Loucy (cell line): ENCODE results near the gene PIK3CG.

Experiments used
- H2AFZ ChIP-seq: fragments of 200-600 bp; sonication (generic); 2 replicates; pipeline ENCODE4 v1.6.0; 2016; ENCODE audit warnings: antibody characterized with exemption, mild to moderate bottlenecking, low read length, moderate library complexity
- H3F3A ChIP-seq: fragments of 200-600 bp; 2 replicates; pipeline ENCODE4 v1.6.0; 2016; ENCODE audit warnings: antibody characterized with exemption, low read depth, mild to moderate bottlenecking
- H3K27me3 ChIP-seq: fragments of 200-600 bp; sonication (generic); 2 replicates; pipeline ENCODE4 v1.6.1; 2014; ENCODE audit warnings: low read length, mild to moderate bottlenecking; ENCODE audit not compliant: insufficient read depth, poor library complexity, severe bottlenecking
- H3K36me3 ChIP-seq: fragments of 200-600 bp; sonication (generic); 2 replicates; pipeline ENCODE4 v1.6.1; 2016; ENCODE audit warnings: low read length; ENCODE audit not compliant: insufficient read depth
- H3K4me1 ChIP-seq: fragments of 200-600 bp; sonication (generic); 2 replicates; pipeline ENCODE4 v1.5.1; 2014; ENCODE audit warnings: low read length, mild to moderate bottlenecking; ENCODE audit not compliant: insufficient read depth, poor library complexity, severe bottlenecking
- H3K4me2 ChIP-seq: fragments of 200-600 bp; sonication (generic); 2 replicates; pipeline ENCODE4 v1.6.0; 2014; ENCODE audit warnings: antibody characterized with exemption, low read length, low read depth, mild to moderate bottlenecking; ENCODE audit not compliant: poor library complexity, severe bottlenecking
- H3K4me3 ChIP-seq: fragments of 200-600 bp; sonication (generic); 2 replicates; pipeline ENCODE4 v1.5.1; 2014; ENCODE audit warnings: low read length, mild to moderate bottlenecking, mixed read lengths; ENCODE audit not compliant: poor library complexity, severe bottlenecking
- H3K79me2 ChIP-seq: fragments of 200-600 bp; sonication (generic); 2 replicates; pipeline ENCODE4 v1.6.1; 2014; ENCODE audit warnings: low read length; ENCODE audit not compliant: insufficient read depth
- H3K9ac ChIP-seq: fragments of 200-600 bp; sonication (generic); 2 replicates; pipeline ENCODE4 v1.6.0; 2014; ENCODE audit warnings: mild to moderate bottlenecking, low read depth, low read length, moderate library complexity; ENCODE audit not compliant: poor library complexity, severe bottlenecking
- H3K9me2 ChIP-seq: fragments of 200-600 bp; sonication (generic); replicated peaks from 2 replicates; pipeline ENCODE4 v1.6.1; 2016; ENCODE audit warnings: low read depth, low read length, mixed read lengths
- H3K9me3 ChIP-seq: fragments of 200-600 bp; sonication (generic); 2 replicates; pipeline ENCODE4 v1.6.1; 2014; ENCODE audit warnings: mild to moderate bottlenecking, antibody characterized with exemption, low read length, low read depth; ENCODE audit not compliant: insufficient read depth
- H4K20me1 ChIP-seq: fragments of 200-600 bp; sonication (generic); 2 replicates; pipeline ENCODE4 v1.6.0; 2014; ENCODE audit warnings: antibody characterized with exemption, low read length, mild to moderate bottlenecking; ENCODE audit not compliant: insufficient read depth, poor library complexity, severe bottlenecking
- CTCF ChIP-seq: fragments of 200-600 bp; sonication (generic); conservative IDR thresholded peaks from 2 replicates; pipeline ENCODE4 v1.5.1; 2014; ENCODE audit warnings: mild to moderate bottlenecking, antibody characterized with exemption, low read length
- EZH2phosphoT487 ChIP-seq: fragments of 200-600 bp; IDR thresholded peaks from 2 replicates; pipeline ENCODE4 v1.6.1; 2018; ENCODE audit warnings: antibody characterized with exemption, mild to moderate bottlenecking, moderate library complexity, borderline replicate concordance

Gene PIK3CG

DNA sequence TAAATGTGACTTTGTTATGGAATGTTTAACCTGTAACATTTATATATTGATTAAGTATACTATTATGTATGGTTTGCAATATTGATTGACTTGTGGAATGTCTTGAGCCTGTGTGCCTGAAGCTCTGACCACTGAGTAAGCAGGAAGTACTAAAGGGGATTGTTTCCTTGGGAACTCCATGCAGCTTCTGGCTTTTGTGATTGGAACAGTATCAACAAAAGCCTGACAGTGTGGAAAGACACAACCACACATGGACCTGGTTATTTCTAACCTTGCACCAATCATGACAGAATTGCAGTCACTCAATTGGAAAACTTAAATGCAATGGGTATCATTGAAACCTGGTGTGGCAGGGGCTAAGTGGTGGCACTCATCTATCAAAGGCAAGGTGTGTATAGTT lies 45.5 kb upstream of the PIK3CG start:
- no peaks in the 10 kb centered on the region for H3K9me2 ChIP-seq
- TF ChIP-seq CTCF (no peak), EZH2phosphoT487 (no peak)
- peaks cover 5% of the 10 kb centered on the region for H3K4me1 ChIP-seq
- H2AFZ ChIP-seq = no peak overlapping the region
- H3K9ac ChIP-seq = no peak overlapping the region
- H3K27me3 ChIP-seq = no peaks in the 10 kb centered on the region
- no peaks in the 10 kb centered on the region for H3F3A ChIP-seq
- H3K36me3 ChIP-seq = no peaks in the 10 kb centered on the region
- no peaks in the 10 kb centered on the region for H4K20me1 ChIP-seq
- no peak overlapping the region for H3K4me2 ChIP-seq
- no peaks in the 10 kb centered on the region for H3K9me3 ChIP-seq
- no peaks in the 10 kb centered on the region for H3K79me2 ChIP-seq
- H3K4me3 ChIP-seq = no peak overlapping the region

- Histone ChIP-seq H4K20me1 (no peaks in the 10 kb centered on the region), H3K4me3 (no peak overlapping the region), H3F3A (no peaks in the 10 kb centered on the region), H3K9ac (no peak overlapping the region), H3K9me2 (no peaks in the 10 kb centered on the region), H2AFZ (no peak overlapping the region), H3K27me3 (no peaks in the 10 kb centered on the region), H3K9me3 (no peaks in the 10 kb centered on the region), H3K4me2 (no peak overlapping the region), H3K36me3 (no peaks in the 10 kb centered on the region), H3K4me1 (no peaks in the 10 kb centered on the region), H3K79me2 (no peaks in the 10 kb centered on the region)
- TF ChIP-seq EZH2phosphoT487 (no peak), CTCF (no peak)
Observed at GRCh38 chr7:106820321-106821217, 44.5 kb upstream of the PIK3CG start.

DNA sequence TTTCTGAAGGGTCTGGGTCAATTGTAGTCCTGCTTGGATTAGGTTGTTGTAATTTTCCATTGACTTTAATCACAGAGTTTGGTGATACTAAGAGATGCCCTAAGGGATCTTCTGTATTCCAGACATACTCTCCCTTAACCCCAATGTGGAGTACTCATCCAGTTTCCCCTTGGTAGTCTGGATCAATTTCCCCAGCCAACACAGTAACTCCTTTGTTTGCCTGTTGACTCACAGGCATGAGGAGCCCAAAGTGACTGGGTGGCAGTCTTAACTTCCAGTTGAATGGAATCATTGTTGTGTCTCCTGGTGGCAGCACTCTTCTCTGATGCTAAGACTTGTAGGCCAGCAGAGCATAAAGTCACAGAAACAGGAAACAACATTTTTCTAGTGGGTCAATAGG lies 41.5 kb upstream of the PIK3CG start:
- H3K79me2 ChIP-seq = no peaks in the 10 kb centered on the region
- H3K4me2 ChIP-seq = no peak overlapping the region
- TF ChIP-seq CTCF (no peak), EZH2phosphoT487 (no peak)
- no peaks in the 10 kb centered on the region for H4K20me1 ChIP-seq
- no peaks in the 10 kb centered on the region for H3F3A ChIP-seq
- H3K9ac ChIP-seq = no peak overlapping the region
- H3K9me3 ChIP-seq = no peaks in the 10 kb centered on the region
- H2AFZ ChIP-seq = no peak overlapping the region
- H3K36me3 ChIP-seq = no peaks in the 10 kb centered on the region
- H3K4me1 ChIP-seq = no peaks in the 10 kb centered on the region
- H3K9me2 ChIP-seq = no peaks in the 10 kb centered on the region
- no peak overlapping the region for H3K4me3 ChIP-seq
- H3K27me3 ChIP-seq = no peaks in the 10 kb centered on the region
